Upper lobe of left lung (tissue), 4 donors: Measurements from ENCODE around the gene HOXC6.

Source experiments
- CTCF ChIP-seq, 6 experiments: fragments of 450-650 bp in 4 of 6; fragments of 200-600 bp in 2 of 6; sonication (generic) in 2 of 6; IDR thresholded peaks; one replicate each; pipeline ENCODE4 v1.5.1; 2016 to 2019; ENCODE audit warnings: antibody characterized with exemption in 6 of 6
- EP300 ChIP-seq, 4 donors: sonication (generic); formaldehyde crosslinking; IDR thresholded peaks; one replicate each; pipeline ENCODE4 v1.5.1; 2017; ENCODE audit warnings: antibody characterized with exemption in 4 of 4, control low read depth in 2 of 4
- POLR2A ChIP-seq, 4 donors: fragments of 450-650 bp; IDR thresholded peaks; one replicate each; pipeline ENCODE4 v1.5.1; 2016 to 2017; ENCODE audit warnings: antibody characterized with exemption in 4 of 4, mild to moderate bottlenecking in 2 of 4
- POLR2AphosphoS5 ChIP-seq, 2 donors: sonication (generic); formaldehyde crosslinking; IDR thresholded peaks; one replicate each; pipeline ENCODE4 v1.5.1; 2017; ENCODE audit warnings: antibody characterized with exemption in 2 of 2

GRCh38 chr12:54016478-54016964 is 11.7 kb upstream of the HOXC6 start:
- TF ChIP-seq POLR2A (IDR thresholded peaks at IDR 0.05) (no peak), CTCF (IDR thresholded peaks at IDR 0.05) (no peak), POLR2AphosphoS5 (IDR thresholded peaks at IDR 0.05) (no peak), EP300 (IDR thresholded peaks at IDR 0.05) (no peak)
